K562 (cell line): ENCODE results near the gene ZSWIM1. TPM values are rescaled to one million over a fixed set of nuclear protein-coding genes. Genes with fewer than 3 reads are reported as not detected.

ENCODE experiments used
- BRD4 ChIP-seq: fragments of 200-600 bp; sonication (generic); IDR thresholded peaks from 2 replicates; pipeline ENCODE4 v1.6.1; 2017; ENCODE audit warnings: inconsistent platforms
- BRD9 ChIP-seq: fragments of 450-650 bp; IDR thresholded peaks from 2 replicates; pipeline ENCODE4 v1.6.1; 2018; ENCODE audit warnings: low read depth; ENCODE audit not compliant: partially characterized antibody
- DEAF1 ChIP-seq: fragments of 450-650 bp; formaldehyde crosslinking; IDR thresholded peaks from 2 replicates; pipeline ENCODE4 v1.4.0; 2020; ENCODE audit warnings: mild to moderate bottlenecking, moderate library complexity
- FOXP4 ChIP-seq: sonication (generic); formaldehyde crosslinking; IDR thresholded peaks from 2 replicates; pipeline ENCODE4 v1.8.0; 2022; ENCODE audit warnings: mild to moderate bottlenecking, missing genetic modification reagents, borderline replicate concordance
- KLF10 ChIP-seq: fragments of 250-450 bp; sonication (Bioruptor Pico); IDR thresholded peaks from 2 replicates; pipeline ENCODE4 v1.6.1; 2021; ENCODE audit warnings: matching md5 sums
- LEF1 ChIP-seq: fragments of 450-650 bp; IDR thresholded peaks from 2 replicates; pipeline ENCODE4 v1.6.1; 2016; ENCODE audit warnings: mild to moderate bottlenecking
- MTA3 ChIP-seq: fragments of 450-650 bp; formaldehyde crosslinking; IDR thresholded peaks from 2 replicates; pipeline ENCODE4 v1.6.1; 2017; ENCODE audit warnings: mild to moderate bottlenecking, borderline replicate concordance
- PHTF2 ChIP-seq: fragments of 250-450 bp; sonication (Bioruptor Pico); IDR thresholded peaks from 2 replicates; pipeline ENCODE4 v1.5.0; 2021; ENCODE audit warnings: mild to moderate bottlenecking
- PREB ChIP-seq: sonication (generic); formaldehyde crosslinking; IDR thresholded peaks from 2 replicates; pipeline ENCODE4 v1.8.1; 2023; ENCODE audit warnings: mild to moderate bottlenecking, missing genetic modification reagents
- RERE ChIP-seq: sonication (generic); formaldehyde crosslinking; IDR thresholded peaks from 2 replicates; pipeline ENCODE4 v1.8.0; 2023; ENCODE audit warnings: missing genetic modification reagents, mild to moderate bottlenecking, borderline replicate concordance
- SMARCC2 ChIP-seq: fragments of 450-650 bp; IDR thresholded peaks from 2 replicates; pipeline ENCODE4 v1.6.1; 2017; ENCODE audit warnings: antibody characterized with exemption, moderate library complexity, mild to moderate bottlenecking, low read depth
- SREBF2 ChIP-seq: sonication (generic); formaldehyde crosslinking; IDR thresholded peaks from 2 replicates; pipeline ENCODE4 v1.4.0; 2020; ENCODE audit warnings: mild to moderate bottlenecking, missing genetic modification reagents
- TRIM24 ChIP-seq, 2 experiments: fragments of 450-650 bp; IDR thresholded peaks; 2 replicates each; pipeline ENCODE4 v1.6.1; 2016
- YBX1 ChIP-seq: fragments of 450-650 bp; IDR thresholded peaks from 2 replicates; pipeline ENCODE4 v1.7.1; 2016; ENCODE audit warnings: mild to moderate bottlenecking
- ZNF133 ChIP-seq: fragments of 250-450 bp; sonication (Bioruptor Pico); IDR thresholded peaks from 2 replicates; pipeline ENCODE4 v1.4.0; 2020; ENCODE audit warnings: mild to moderate bottlenecking
- ZNF140 ChIP-seq: fragments of 250-450 bp; sonication (Bioruptor Pico); IDR thresholded peaks from 2 replicates; pipeline ENCODE4 v1.8.0; 2021; ENCODE audit warnings: moderate library complexity, mild to moderate bottlenecking, inconsistent platforms
- ZNF696 ChIP-seq: fragments of 250-450 bp; sonication (Bioruptor Pico); conservative IDR thresholded peaks from 2 replicates; pipeline ENCODE4 v1.4.0; 2020; ENCODE audit warnings: mild to moderate bottlenecking, moderate library complexity
- polyA plus RNA-seq, 8 experiments: library from polyadenylated mRNA; depleted of rRNA in 4 of 8; stranded (reverse) in 5 of 8; unstranded in 3 of 8; fragments of >200 nt; fragmentation: Nextera tagmentation in 2 of 8; fragmentation: Illumina TruSeq in 1 of 8; extraction: Ambion mirVana in 2 of 8; extraction: Trizol in 1 of 8; gene quantifications; 2 replicates each; pipeline versions ENCODE4 v1.2.1 to v1.2.3, GENCODE V29; 2011 to 2014; ENCODE audit warnings: inconsistent platforms in 1 of 8, missing spikeins in 1 of 8
- total RNA-seq, 7 experiments: library from RNA; depleted of rRNA in 6 of 7; stranded (reverse); fragments of >200 nt in 6 of 7; fragmentation: Illumina TruSeq in 2 of 7; extraction: Trizol in 2 of 7; gene quantifications; 2 replicates each; pipeline versions ENCODE4 v1.2.1 to v1.2.3, GENCODE V29; 2011 to 2021; ENCODE audit warnings: low replicate concordance in 1 of 7

The ZSWIM1 gene
- total and polyA plus RNA-seq, 9 of the 15 experiments (the other 6 are each of a cell fraction or from before 2014, with no cell fraction given) = 2.5 to 15.6 (median 9.5) TPM

GRCh38 chr20:45910670-45911485, 29.9 kb downstream of the ZSWIM1 start (continued):
- peak in 1 of 2 experiments; percentile 68; a peak in 2 of 4 replicates for TF ChIP-seq TRIM24 (IDR thresholded peaks at IDR 0.05)
- TF ChIP-seq MTA3 = 0 out of 2 replicates have a peak, but pooled peaks have one; percentile 30
- no peak for TF ChIP-seq LEF1
- TF ChIP-seq ZNF133 (CRISPR knock-in tag) = no peak
- no peak for TF ChIP-seq SMARCC2
- TF ChIP-seq YBX1 = no peak
- no peak for TF ChIP-seq BRD9
- no peak for TF ChIP-seq FOXP4 (CRISPR knock-in tag)
- 0 out of 2 replicates have a peak, but pooled peaks have one; percentile 46 for TF ChIP-seq SREBF2 (CRISPR knock-in tag)
- TF ChIP-seq ZNF140 (CRISPR knock-in tag) = no peak
- TF ChIP-seq BRD4 = no peak
- TF ChIP-seq ZNF696 = no peak
- TF ChIP-seq KLF10 (CRISPR knock-in tag) = no peak
- no peak for TF ChIP-seq RERE (CRISPR knock-in tag)
- no peak for TF ChIP-seq PHTF2 (CRISPR knock-in tag)
- no peak for TF ChIP-seq PREB
- no peak for TF ChIP-seq DEAF1 (CRISPR knock-in tag)
